GM12864 (cell line): ENCODE results near the gene RMND5A.

Experiments used
- DNase-seq: peaks from one replicate; pipeline ENCODE4 v3.0.0-alpha.2; 2011; ENCODE audit warnings: low read depth
- H3K4me3 ChIP-seq: 2 replicates; pipeline ENCODE4 v1.5.1; 2011; ENCODE audit warnings: mild to moderate bottlenecking, low read depth, low read length, control low read depth
- CTCF ChIP-seq: IDR thresholded peaks from 2 replicates; pipeline ENCODE4 v1.5.1; 2011; ENCODE audit warnings: low read depth, mild to moderate bottlenecking, moderate library complexity, low read length, control low read depth, inconsistent platforms; ENCODE audit errors: missing control alignments

The RMND5A gene

GRCh38 chr2:86786001-86786536, 66.0 kb downstream of the RMND5A start:
- no peak for DNase-seq
- TF ChIP-seq CTCF: no peak
- H3K4me3 ChIP-seq: no peak overlapping the region

GRCh38 chr2:86787736-86788135, 67.6 kb downstream of the RMND5A start:
- H3K4me3 ChIP-seq: no peak overlapping the region
- no peak for TF ChIP-seq CTCF
- no peak for DNase-seq

GRCh38 chr2:86788165-86788564, 68.1 kb downstream of the RMND5A start:
- H3K4me3 ChIP-seq: no peak overlapping the region
- no peak for TF ChIP-seq CTCF
- DNase-seq: no peak

GRCh38 chr2:86788881-86789686, 69.0 kb downstream of the RMND5A start:
- no peak for TF ChIP-seq CTCF
- no peak overlapping the region for H3K4me3 ChIP-seq
- no peak for DNase-seq

GRCh38 chr2:86789687-86790133, 69.6 kb downstream of the RMND5A start:
- DNase-seq: no peak
- no peak for TF ChIP-seq CTCF

GRCh38 chr2:86790134-86790675, 70.1 kb downstream of the RMND5A start:
- H3K4me3 ChIP-seq: no peak overlapping the region
- no peak for DNase-seq
- TF ChIP-seq CTCF: no peak

More at GRCh38 chr2:86789687-86790133, 69.6 kb downstream of the RMND5A start:
- H3K4me3 ChIP-seq: no peak overlapping the region
